ENCODE results near the gene AADAC.

The AADAC gene

GRCh38 chr3:151864423-151865101 is 50.6 kb downstream of the AADAC start:
- no peak overlapping the region for H3K27ac ChIP-seq
- H3K36me3 ChIP-seq (ENCODE audit: insufficient read depth): no peaks in the 10 kb centered on the region
- H3K27me3 ChIP-seq (ENCODE audit: insufficient read depth, low read depth): no peaks in the 10 kb centered on the region
- no peaks in the 10 kb centered on the region for H3K4me1 ChIP-seq (ENCODE audit: low read depth, poor library complexity, severe bottlenecking)
- no peak overlapping the region for H3K9ac ChIP-seq
- TF ChIP-seq CTCF (conservative IDR thresholded peaks at IDR 0.05; ENCODE audit: low read depth, low read length): no peak
- no peaks in the 10 kb centered on the region for H4K20me1 ChIP-seq (ENCODE audit: insufficient read depth)
- no peak overlapping the region for H2AFZ ChIP-seq (ENCODE audit: low read depth)
- H3K4me3 ChIP-seq (IDR thresholded peaks at IDR 0.05; ENCODE audit: insufficient read depth, low read depth, low read length): no peak overlapping the region
- H3K4me2 ChIP-seq: no peak overlapping the region
- no peaks in the 10 kb centered on the region for H3K79me2 ChIP-seq (ENCODE audit: insufficient read depth, low read depth)

- Histone ChIP-seq H4K20me1 (ENCODE audit: insufficient read depth) (no peaks in the 10 kb centered on the region), H3K36me3 (ENCODE audit: insufficient read depth) (no peaks in the 10 kb centered on the region), H3K27ac (no peak overlapping the region), H3K27me3 (ENCODE audit: insufficient read depth, low read depth) (no peaks in the 10 kb centered on the region), H3K9ac (no peak overlapping the region), H2AFZ (ENCODE audit: low read depth) (no peak overlapping the region), H3K79me2 (ENCODE audit: insufficient read depth, low read depth) (no peaks in the 10 kb centered on the region), H3K4me3 (IDR thresholded peaks at IDR 0.05; ENCODE audit: insufficient read depth, low read depth, low read length) (no peak overlapping the region), H3K4me2 (no peak overlapping the region), H3K4me1 (ENCODE audit: low read depth, poor library complexity, severe bottlenecking) (no peaks in the 10 kb centered on the region)
- TF ChIP-seq CTCF (conservative IDR thresholded peaks at IDR 0.05; ENCODE audit: low read depth, low read length): no peak
These were observed 52.9 kb downstream of the AADAC start for GRCh38 chr3:151866711-151867410.

- Histone ChIP-seq H3K4me1 (ENCODE audit: low read depth, poor library complexity, severe bottlenecking) (no peaks in the 10 kb centered on the region), H3K36me3 (ENCODE audit: insufficient read depth) (no peaks in the 10 kb centered on the region), H3K27ac (no peak overlapping the region), H3K4me2 (no peak overlapping the region), H3K9ac (no peak overlapping the region), H3K4me3 (IDR thresholded peaks at IDR 0.05; ENCODE audit: insufficient read depth, low read depth, low read length) (no peak overlapping the region), H2AFZ (ENCODE audit: low read depth) (no peak overlapping the region), H3K79me2 (ENCODE audit: insufficient read depth, low read depth) (no peaks in the 10 kb centered on the region), H4K20me1 (ENCODE audit: insufficient read depth) (no peaks in the 10 kb centered on the region), H3K27me3 (ENCODE audit: insufficient read depth, low read depth) (no peaks in the 10 kb centered on the region)
- no peak for TF ChIP-seq CTCF (conservative IDR thresholded peaks at IDR 0.05; ENCODE audit: low read depth, low read length)
These were observed 53.8 kb downstream of the AADAC start for GRCh38 chr3:151867666-151868065.

GRCh38 chr3:151869181-151869580 is 55.3 kb downstream of the AADAC start:
- H2AFZ ChIP-seq (ENCODE audit: low read depth): no peak overlapping the region
- H3K4me3 ChIP-seq (IDR thresholded peaks at IDR 0.05; ENCODE audit: insufficient read depth, low read depth, low read length): no peak overlapping the region

More at GRCh38 chr3:151869181-151869580, 55.3 kb downstream of the AADAC start:
- H4K20me1 ChIP-seq (ENCODE audit: insufficient read depth): no peaks in the 10 kb centered on the region
- TF ChIP-seq CTCF (conservative IDR thresholded peaks at IDR 0.05; ENCODE audit: low read depth, low read length): no peak
- no peak overlapping the region for H3K27ac ChIP-seq
- H3K4me1 ChIP-seq (ENCODE audit: low read depth, poor library complexity, severe bottlenecking): no peaks in the 10 kb centered on the region
- no peak overlapping the region for H3K4me2 ChIP-seq
- H3K79me2 ChIP-seq (ENCODE audit: insufficient read depth, low read depth): no peaks in the 10 kb centered on the region
- H3K9ac ChIP-seq: no peak overlapping the region
- H3K36me3 ChIP-seq (ENCODE audit: insufficient read depth): no peaks in the 10 kb centered on the region
- no peaks in the 10 kb centered on the region for H3K27me3 ChIP-seq (ENCODE audit: insufficient read depth, low read depth)
